ENCODE results near the gene DAND5. TPM values are rescaled to one million over a fixed set of nuclear protein-coding genes. Genes with fewer than 3 reads are reported as not detected.

Gene DAND5
- total RNA-seq, 1 donor from 2014 or later: not detected

- Histone ChIP-seq H3K9ac (ENCODE audit: low read length) (no peak overlapping the region), H3K9me3 (ENCODE audit: insufficient read depth, low read depth, low read length) (no peaks in the 10 kb centered on the region), H3K4me3 (ENCODE audit: insufficient read depth, low read depth, low read length) (no peak overlapping the region), H3K36me3 (ENCODE audit: insufficient read depth, low read length) (no peaks in the 10 kb centered on the region), H3K27me3 (ENCODE audit: insufficient read depth, low read length) (no peaks in the 10 kb centered on the region), H3K27ac (ENCODE audit: low read depth, low read length) (no peak overlapping the region), H2AFZ (ENCODE audit: low read depth, low read length) (no peak overlapping the region), H4K20me1 (ENCODE audit: insufficient read depth, low read length) (no peaks in the 10 kb centered on the region), H3K4me1 (ENCODE audit: insufficient read depth, low read length) (peaks cover 4% of the 10 kb centered on the region), H3K4me2 (ENCODE audit: low read length) (no peak overlapping the region), H3K79me2 (ENCODE audit: insufficient read depth, low read length) (peaks cover 9% of the 10 kb centered on the region)
- H3K27ac Mint-ChIP-seq (ENCODE audit: unreplicated experiment): no peak overlapping the region
- no peaks in the 10 kb centered on the region for H3K4me1 Mint-ChIP-seq (ENCODE audit: low read depth, unreplicated experiment)
- peaks cover 1% of the 10 kb centered on the region for H3K9me3 Mint-ChIP-seq (ENCODE audit: unreplicated experiment)
- H3K27me3 Mint-ChIP-seq (ENCODE audit: low read depth, unreplicated experiment): peaks cover 51% of the 10 kb centered on the region
- DNase-seq (ENCODE audit: low read depth) (no peak), FAIRE-seq (no peak)
- no peak overlapping the region for H3K4me3 Mint-ChIP-seq (ENCODE audit: unreplicated experiment)
- TF ChIP-seq EZH2 (IDR thresholded peaks at IDR 0.05; ENCODE audit: insufficient read depth, low read length): no peak
- no peak for TF ChIP-seq CTCF (IDR thresholded peaks at IDR 0.05; ENCODE audit: insufficient read depth, low read depth, low read length)
- H3K36me3 Mint-ChIP-seq (ENCODE audit: low read depth, unreplicated experiment): peaks cover 3% of the 10 kb centered on the region
Measured at GRCh38 chr19:12991296-12991695, 21.9 kb downstream of the DAND5 start.

GRCh38 chr19:12992729-12993128 lies 23.4 kb downstream of the DAND5 start:
- Histone ChIP-seq H2AFZ (ENCODE audit: low read depth, low read length) (no peak overlapping the region), H3K4me1 (ENCODE audit: insufficient read depth, low read length) (peaks cover 16% of the 10 kb centered on the region), H3K4me2 (ENCODE audit: low read length) (no peak overlapping the region), H3K9me3 (ENCODE audit: insufficient read depth, low read depth, low read length) (no peaks in the 10 kb centered on the region), H3K27ac (ENCODE audit: low read depth, low read length) (no peak overlapping the region), H3K27me3 (ENCODE audit: insufficient read depth, low read length) (no peaks in the 10 kb centered on the region), H3K4me3 (ENCODE audit: insufficient read depth, low read depth, low read length) (no peak overlapping the region), H3K36me3 (ENCODE audit: insufficient read depth, low read length) (no peaks in the 10 kb centered on the region), H4K20me1 (ENCODE audit: insufficient read depth, low read length) (peaks cover 12% of the 10 kb centered on the region), H3K9ac (ENCODE audit: low read length) (no peak overlapping the region), H3K79me2 (ENCODE audit: insufficient read depth, low read length) (peaks cover 23% of the 10 kb centered on the region)
- FAIRE-seq (no peak), DNase-seq (ENCODE audit: low read depth) (no peak)
- Mint-ChIP-seq H3K9me3 (ENCODE audit: unreplicated experiment) (peaks cover 3% of the 10 kb centered on the region), H3K36me3 (ENCODE audit: low read depth, unreplicated experiment) (peaks cover 3% of the 10 kb centered on the region), H3K27me3 (ENCODE audit: low read depth, unreplicated experiment) (peaks cover 51% of the 10 kb centered on the region), H3K4me3 (ENCODE audit: unreplicated experiment) (no peak overlapping the region), H3K4me1 (ENCODE audit: low read depth, unreplicated experiment) (no peaks in the 10 kb centered on the region), H3K27ac (ENCODE audit: unreplicated experiment) (no peak overlapping the region)
- TF ChIP-seq EZH2 (IDR thresholded peaks at IDR 0.05; ENCODE audit: insufficient read depth, low read length): no peak
- TF ChIP-seq CTCF (IDR thresholded peaks at IDR 0.05; ENCODE audit: insufficient read depth, low read depth, low read length): no peak

GRCh38 chr19:12993562-12993961 lies 24.2 kb downstream of the DAND5 start:
- peaks cover 19% of the 10 kb centered on the region for H3K4me1 ChIP-seq (ENCODE audit: insufficient read depth, low read length)
- H3K79me2 ChIP-seq (ENCODE audit: insufficient read depth, low read length): peaks cover 32% of the 10 kb centered on the region
- H3K36me3 ChIP-seq (ENCODE audit: insufficient read depth, low read length): peaks cover under 1% of the 10 kb centered on the region
- no peak overlapping the region for H3K4me3 ChIP-seq (ENCODE audit: insufficient read depth, low read depth, low read length)
- FAIRE-seq (no peak), DNase-seq (ENCODE audit: low read depth) (no peak)
- H3K9me3 Mint-ChIP-seq (ENCODE audit: unreplicated experiment): peaks cover 3% of the 10 kb centered on the region
- H3K27ac ChIP-seq (ENCODE audit: low read depth, low read length): no peak overlapping the region
- H3K4me3 Mint-ChIP-seq (ENCODE audit: unreplicated experiment): no peak overlapping the region
- H3K27ac Mint-ChIP-seq (ENCODE audit: unreplicated experiment): no peak overlapping the region
- H3K27me3 Mint-ChIP-seq (ENCODE audit: low read depth, unreplicated experiment): peaks cover 60% of the 10 kb centered on the region
- no peak overlapping the region for H3K4me2 ChIP-seq (ENCODE audit: low read length)
- no peak for TF ChIP-seq EZH2 (IDR thresholded peaks at IDR 0.05; ENCODE audit: insufficient read depth, low read length)
- no peak for TF ChIP-seq CTCF (IDR thresholded peaks at IDR 0.05; ENCODE audit: insufficient read depth, low read depth, low read length)
- no peaks in the 10 kb centered on the region for H3K27me3 ChIP-seq (ENCODE audit: insufficient read depth, low read length)
- H3K9ac ChIP-seq (ENCODE audit: low read length): no peak overlapping the region
- H2AFZ ChIP-seq (ENCODE audit: low read depth, low read length): no peak overlapping the region
- H3K4me1 Mint-ChIP-seq (ENCODE audit: low read depth, unreplicated experiment): no peaks in the 10 kb centered on the region
- H3K9me3 ChIP-seq (ENCODE audit: insufficient read depth, low read depth, low read length): no peaks in the 10 kb centered on the region
- H3K36me3 Mint-ChIP-seq (ENCODE audit: low read depth, unreplicated experiment): peaks cover 7% of the 10 kb centered on the region
- H4K20me1 ChIP-seq (ENCODE audit: insufficient read depth, low read length): peaks cover 19% of the 10 kb centered on the region

All from astrocyte (in vitro differentiated cells and primary cell).